ENCODE results near the gene TSPAN14.

The TSPAN14 gene

DNA sequence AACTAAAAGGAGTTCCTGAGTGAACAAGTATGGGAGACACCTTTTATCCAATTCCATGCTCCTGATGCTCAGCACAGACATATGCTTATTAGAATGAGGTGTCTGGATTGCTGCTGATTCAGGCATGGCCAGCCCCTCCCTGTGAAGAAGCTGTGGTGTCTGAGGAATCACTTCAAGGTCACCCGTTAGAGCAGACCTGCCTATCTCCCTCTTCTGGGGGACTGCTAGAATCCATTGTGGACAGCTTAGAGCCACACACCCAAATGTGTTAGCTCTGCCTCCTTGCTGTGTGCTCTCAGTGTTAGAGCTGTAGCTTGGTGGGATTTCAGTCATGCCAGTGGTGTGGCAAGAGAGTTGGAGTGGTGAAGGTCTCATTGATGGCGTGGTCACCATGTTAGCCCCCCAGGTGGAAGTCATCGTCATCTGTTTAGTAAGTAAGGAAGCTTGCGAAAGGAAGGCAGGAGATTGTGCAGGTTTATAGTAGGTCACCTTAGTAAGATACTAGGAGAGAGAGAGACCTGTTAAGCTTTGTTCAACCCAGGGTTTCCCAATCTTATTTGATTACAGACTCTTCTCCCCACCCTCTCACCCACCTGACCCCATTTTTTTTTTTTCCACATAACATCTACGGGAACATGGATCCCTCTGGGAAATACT is 32.9 kb upstream of the TSPAN14 start:
- no peak for DNase-seq (ENCODE audit: low read depth)
- TF ChIP-seq POLR2A (IDR thresholded peaks at IDR 0.05; ENCODE audit: extremely low read depth, insufficient read length) (no peak), MYC (IDR thresholded peaks at IDR 0.05; ENCODE audit: low read depth, low read length) (no peak)
- TF ChIP-seq, protein P1, sequence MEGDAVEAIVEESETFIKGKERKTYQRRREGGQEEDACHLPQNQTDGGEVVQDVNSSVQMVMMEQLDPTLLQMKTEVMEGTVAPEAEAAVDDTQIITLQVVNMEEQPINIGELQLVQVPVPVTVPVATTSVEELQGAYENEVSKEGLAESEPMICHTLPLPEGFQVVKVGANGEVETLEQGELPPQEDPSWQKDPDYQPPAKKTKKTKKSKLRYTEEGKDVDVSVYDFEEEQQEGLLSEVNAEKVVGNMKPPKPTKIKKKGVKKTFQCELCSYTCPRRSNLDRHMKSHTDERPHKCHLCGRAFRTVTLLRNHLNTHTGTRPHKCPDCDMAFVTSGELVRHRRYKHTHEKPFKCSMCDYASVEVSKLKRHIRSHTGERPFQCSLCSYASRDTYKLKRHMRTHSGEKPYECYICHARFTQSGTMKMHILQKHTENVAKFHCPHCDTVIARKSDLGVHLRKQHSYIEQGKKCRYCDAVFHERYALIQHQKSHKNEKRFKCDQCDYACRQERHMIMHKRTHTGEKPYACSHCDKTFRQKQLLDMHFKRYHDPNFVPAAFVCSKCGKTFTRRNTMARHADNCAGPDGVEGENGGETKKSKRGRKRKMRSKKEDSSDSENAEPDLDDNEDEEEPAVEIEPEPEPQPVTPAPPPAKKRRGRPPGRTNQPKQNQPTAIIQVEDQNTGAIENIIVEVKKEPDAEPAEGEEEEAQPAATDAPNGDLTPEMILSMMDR (IDR thresholded peaks at IDR 0.05; ENCODE audit: low read depth, low read length), result no peak
- TF ChIP-seq, protein P2, sequence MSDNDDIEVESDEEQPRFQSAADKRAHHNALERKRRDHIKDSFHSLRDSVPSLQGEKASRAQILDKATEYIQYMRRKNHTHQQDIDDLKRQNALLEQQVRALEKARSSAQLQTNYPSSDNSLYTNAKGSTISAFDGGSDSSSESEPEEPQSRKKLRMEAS (IDR thresholded peaks at IDR 0.05; ENCODE audit: low read depth, low read length), result no peak
- no peak overlapping the region for H3K4me3 ChIP-seq (ENCODE audit: low read depth, low read length)

DNA sequence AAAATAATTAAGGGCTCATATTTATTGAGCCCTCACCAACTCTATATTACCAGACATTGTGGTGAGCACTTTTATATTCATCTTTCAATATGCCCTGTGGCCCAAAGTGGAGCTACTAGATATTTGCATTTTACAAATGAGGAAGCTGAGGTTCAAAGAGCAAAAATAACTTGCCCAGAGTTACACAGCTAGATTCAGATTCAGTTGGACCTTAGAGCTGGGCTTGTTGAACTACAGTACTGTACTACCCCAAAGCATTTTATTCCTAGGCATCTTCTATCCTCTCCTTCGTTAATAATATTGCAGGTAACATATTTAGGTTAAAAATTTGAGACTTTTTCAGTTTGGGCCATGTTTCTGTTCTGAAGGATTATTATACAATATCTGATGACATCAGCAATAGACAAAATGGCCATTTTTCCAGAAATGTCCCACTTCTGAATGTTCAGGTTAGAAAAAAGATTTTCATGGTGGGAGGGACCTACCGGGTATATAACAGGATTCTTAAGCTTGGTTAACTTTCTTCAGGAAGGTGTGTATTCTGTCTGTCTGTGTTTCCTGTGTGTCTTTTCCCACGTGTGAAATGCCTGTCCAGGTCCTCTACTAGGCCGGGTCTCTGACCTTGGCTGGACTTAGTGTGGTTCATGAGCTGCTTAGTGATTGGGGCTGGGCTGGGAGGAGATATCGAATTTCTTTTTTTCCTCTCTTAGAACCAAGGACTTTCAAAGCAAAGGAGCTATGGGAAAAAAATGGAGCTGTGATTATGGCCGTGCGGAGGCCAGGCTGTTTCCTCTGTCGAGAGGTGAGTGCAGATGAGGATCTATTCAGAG is 32.2 kb upstream of the TSPAN14 start:
- peak; percentile 26 for DNase-seq (ENCODE audit: low read depth)
- TF ChIP-seq MYC (IDR thresholded peaks at IDR 0.05; ENCODE audit: low read depth, low read length) (no peak), POLR2A (IDR thresholded peaks at IDR 0.05; ENCODE audit: extremely low read depth, insufficient read length) (no peak)
- TF ChIP-seq, protein P2 (IDR thresholded peaks at IDR 0.05; ENCODE audit: low read depth, low read length), result no peak
- TF ChIP-seq, protein P1 (IDR thresholded peaks at IDR 0.05; ENCODE audit: low read depth, low read length), result no peak
- no peak overlapping the region for H3K4me3 ChIP-seq (ENCODE audit: low read depth, low read length)

DNA sequence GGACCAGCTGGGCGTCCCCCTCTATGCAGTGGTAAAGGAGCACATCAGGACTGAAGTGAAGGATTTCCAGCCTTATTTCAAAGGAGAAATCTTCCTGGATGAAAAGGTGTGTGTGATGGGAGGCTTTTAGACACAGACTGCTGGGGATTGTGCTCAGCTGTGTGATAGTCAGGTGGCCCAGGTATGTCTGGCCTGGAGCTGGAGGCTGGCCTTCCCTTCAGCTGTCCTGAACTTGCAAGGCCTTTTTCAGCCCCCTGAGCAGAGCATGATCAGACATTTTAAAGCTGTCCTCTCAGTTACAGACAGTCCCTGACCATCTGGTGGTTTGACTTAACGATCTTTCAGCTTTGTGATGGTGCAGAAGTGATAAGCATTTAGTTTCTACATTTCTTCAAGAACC is 28.2 kb upstream of the TSPAN14 start:
- no peak overlapping the region for H3K4me3 ChIP-seq (ENCODE audit: low read depth, low read length)
- no peak for TF ChIP-seq MYC (IDR thresholded peaks at IDR 0.05; ENCODE audit: low read depth, low read length)
- TF ChIP-seq, protein P2 (IDR thresholded peaks at IDR 0.05; ENCODE audit: low read depth, low read length), result no peak
- DNase-seq (ENCODE audit: low read depth), result no peak

- TF ChIP-seq, protein P1 (IDR thresholded peaks at IDR 0.05; ENCODE audit: low read depth, low read length), result no peak
Measured at GRCh38 chr10:80427541-80427940, 26.6 kb upstream of the TSPAN14 start.

GRCh38 chr10:80429521-80429973 is 24.6 kb upstream of the TSPAN14 start:
- no peak overlapping the region for H3K4me3 ChIP-seq (ENCODE audit: low read depth, low read length)
- no peak for DNase-seq (ENCODE audit: low read depth)
- TF ChIP-seq, protein P1 (IDR thresholded peaks at IDR 0.05; ENCODE audit: low read depth, low read length), result no peak
- TF ChIP-seq, protein P2 (IDR thresholded peaks at IDR 0.05; ENCODE audit: low read depth, low read length), result no peak
- no peak for TF ChIP-seq MYC (IDR thresholded peaks at IDR 0.05; ENCODE audit: low read depth, low read length)
- TF ChIP-seq POLR2A (IDR thresholded peaks at IDR 0.05; ENCODE audit: extremely low read depth, insufficient read length), result no peak

More at GRCh38 chr10:80427541-80427940, 26.6 kb upstream of the TSPAN14 start:
- no peak overlapping the region for H3K4me3 ChIP-seq (ENCODE audit: low read depth, low read length)
- no peak for DNase-seq (ENCODE audit: low read depth)

DNA sequence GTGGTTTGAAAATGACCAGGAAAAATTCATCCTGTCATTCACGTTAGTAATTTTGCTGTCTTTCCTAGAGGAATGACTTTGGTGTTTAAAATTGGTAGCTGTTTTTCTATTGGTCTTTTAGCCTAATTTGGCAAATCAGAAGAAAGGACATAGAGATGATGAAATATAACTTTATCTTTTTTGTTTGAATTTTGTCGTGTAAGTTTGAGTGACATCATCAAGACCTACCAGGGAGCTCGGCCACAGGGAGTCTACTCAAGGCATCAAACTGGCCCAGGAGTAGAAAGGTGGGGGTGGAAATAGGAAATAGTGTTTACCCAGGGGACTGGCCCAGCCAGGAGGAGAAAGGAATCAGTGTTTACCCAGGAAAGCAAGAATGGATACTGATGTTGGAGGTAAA is 21.0 kb upstream of the TSPAN14 start:
- H3K4me3 ChIP-seq (ENCODE audit: low read depth, low read length), result no peak overlapping the region
- no peak for DNase-seq (ENCODE audit: low read depth)
- TF ChIP-seq, protein P1 (IDR thresholded peaks at IDR 0.05; ENCODE audit: low read depth, low read length), result no peak
- TF ChIP-seq MYC (IDR thresholded peaks at IDR 0.05; ENCODE audit: low read depth, low read length) (no peak), POLR2A (IDR thresholded peaks at IDR 0.05; ENCODE audit: extremely low read depth, insufficient read length) (no peak)
- TF ChIP-seq, protein P2 (IDR thresholded peaks at IDR 0.05; ENCODE audit: low read depth, low read length), result no peak

All from NB4 (cell line).